ENCODE measurements around the gene ABR.
A peak's percentile ranks its signal among the peaks of the same experiment; 100 is the strongest.

ABR gene

GRCh38 chr17:1112875-1113274 is 66.9 kb downstream of the ABR start:
- DNase-seq: no peak

- DNase-seq: no peak
These were observed 68.0 kb downstream of the ABR start for GRCh38 chr17:1111599-1112443.

GRCh38 chr17:1110862-1111598 is 68.8 kb downstream of the ABR start:
- no peak for DNase-seq

- no peak for DNase-seq
These were observed 69.3 kb downstream of the ABR start for GRCh38 chr17:1110541-1110861.

- peak; percentile 49 for DNase-seq
These were observed 69.9 kb downstream of the ABR start for GRCh38 chr17:1109606-1110540.

- peak; percentile 49 for DNase-seq
These were observed 70.8 kb downstream of the ABR start for GRCh38 chr17:1108765-1109605.

- no peak for DNase-seq
These were observed 71.4 kb downstream of the ABR start for GRCh38 chr17:1108478-1108764.

- no peak for DNase-seq
These were observed 71.9 kb downstream of the ABR start for GRCh38 chr17:1107777-1108477.

GRCh38 chr17:1107083-1107776 is 72.6 kb downstream of the ABR start:
- no peak for DNase-seq

GRCh38 chr17:1104222-1104621 is 75.6 kb downstream of the ABR start:
- peak; percentile 9 for DNase-seq

GRCh38 chr17:1100382-1100781 is 79.4 kb downstream of the ABR start:
- DNase-seq: no peak

- no peak for DNase-seq
These were observed 80.5 kb downstream of the ABR start for GRCh38 chr17:1099242-1099641.

GRCh38 chr17:1097972-1098744 is 81.6 kb downstream of the ABR start:
- DNase-seq: peak; percentile 56

GRCh38 chr17:1096215-1096614 is 83.6 kb downstream of the ABR start:
- DNase-seq: no peak

- DNase-seq: no peak
These were observed 84.0 kb downstream of the ABR start for GRCh38 chr17:1095853-1096173.

GRCh38 chr17:1095090-1095852 is 84.5 kb downstream of the ABR start:
- DNase-seq: no peak

GRCh38 chr17:1094591-1094990 is 85.2 kb downstream of the ABR start:
- no peak for DNase-seq

- no peak for DNase-seq
These were observed 87.9 kb downstream of the ABR start for GRCh38 chr17:1091900-1092299.

- DNase-seq: no peak
These were observed 88.6 kb downstream of the ABR start for GRCh38 chr17:1091190-1091534.
